Vagina (tissue), 2 donors: ENCODE measurements around the gene METTL16.
A peak's percentile ranks its signal among the peaks of the same experiment; 100 is the strongest.

ENCODE experiments used
- POLR2A ChIP-seq, 2 donors: fragments of 450-650 bp; IDR thresholded peaks; one replicate each; pipeline ENCODE4 v1.6.1; 2017; ENCODE audit warnings: antibody characterized with exemption in 2 of 2, mild to moderate bottlenecking in 2 of 2, moderate library complexity in 2 of 2
- POLR2AphosphoS5 ChIP-seq, 2 donors: sonication (generic); formaldehyde crosslinking; IDR thresholded peaks; one replicate each; pipeline ENCODE4 v1.9.0; 2017; ENCODE audit warnings: antibody characterized with exemption in 2 of 2, mild to moderate bottlenecking in 2 of 2, low read depth in 1 of 2; ENCODE audit not compliant: insufficient read depth in 1 of 2
- TF ChIP-seq, protein P1 (sequence below), 3 experiments: fragments of 450-650 bp in 2 of 3; fragments of 200-600 bp in 1 of 3; sonication (generic) in 1 of 3; IDR thresholded peaks; one replicate each; pipeline ENCODE4 v1.5.1; 2017 to 2019; ENCODE audit warnings: antibody characterized with exemption in 3 of 3, mild to moderate bottlenecking in 2 of 3, moderate library complexity in 2 of 3

DNA sequence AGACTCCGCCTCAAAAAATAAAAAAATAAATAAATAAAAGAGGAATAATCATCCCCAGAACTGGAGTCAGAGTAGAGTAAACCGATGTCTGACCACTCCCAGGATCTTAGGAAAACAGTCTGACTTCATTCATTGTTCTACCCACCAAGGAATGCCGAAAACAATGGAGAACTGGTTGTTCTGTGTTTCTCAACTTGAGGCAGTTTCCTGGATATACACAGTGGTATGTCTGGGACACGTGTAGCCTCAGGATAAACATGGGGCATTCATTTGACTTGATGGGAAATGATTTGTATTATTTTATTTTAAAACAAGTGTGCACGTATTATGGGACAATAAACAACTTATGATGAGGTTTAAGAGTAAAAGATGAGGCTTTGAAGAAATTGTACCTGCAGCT, 49.0 kb upstream of the METTL16 start:
- TF ChIP-seq, protein P1, sequence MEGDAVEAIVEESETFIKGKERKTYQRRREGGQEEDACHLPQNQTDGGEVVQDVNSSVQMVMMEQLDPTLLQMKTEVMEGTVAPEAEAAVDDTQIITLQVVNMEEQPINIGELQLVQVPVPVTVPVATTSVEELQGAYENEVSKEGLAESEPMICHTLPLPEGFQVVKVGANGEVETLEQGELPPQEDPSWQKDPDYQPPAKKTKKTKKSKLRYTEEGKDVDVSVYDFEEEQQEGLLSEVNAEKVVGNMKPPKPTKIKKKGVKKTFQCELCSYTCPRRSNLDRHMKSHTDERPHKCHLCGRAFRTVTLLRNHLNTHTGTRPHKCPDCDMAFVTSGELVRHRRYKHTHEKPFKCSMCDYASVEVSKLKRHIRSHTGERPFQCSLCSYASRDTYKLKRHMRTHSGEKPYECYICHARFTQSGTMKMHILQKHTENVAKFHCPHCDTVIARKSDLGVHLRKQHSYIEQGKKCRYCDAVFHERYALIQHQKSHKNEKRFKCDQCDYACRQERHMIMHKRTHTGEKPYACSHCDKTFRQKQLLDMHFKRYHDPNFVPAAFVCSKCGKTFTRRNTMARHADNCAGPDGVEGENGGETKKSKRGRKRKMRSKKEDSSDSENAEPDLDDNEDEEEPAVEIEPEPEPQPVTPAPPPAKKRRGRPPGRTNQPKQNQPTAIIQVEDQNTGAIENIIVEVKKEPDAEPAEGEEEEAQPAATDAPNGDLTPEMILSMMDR (IDR thresholded peaks at IDR 0.05) = no peak
- TF ChIP-seq POLR2AphosphoS5 (IDR thresholded peaks at IDR 0.05; ENCODE audit: insufficient read depth in 1 of 2, low read depth in 1 of 2) (peak in 1 of 2 donors; percentile 50), POLR2A (IDR thresholded peaks at IDR 0.05) (no peak)
